Measurements from ENCODE around the gene KDM4B. TPM values are rescaled to one million over a fixed set of nuclear protein-coding genes. Genes with fewer than 3 reads are reported as not detected.

The KDM4B gene
- total RNA-seq, 1 experiment from 2014 or later: 16.4 TPM

DNA sequence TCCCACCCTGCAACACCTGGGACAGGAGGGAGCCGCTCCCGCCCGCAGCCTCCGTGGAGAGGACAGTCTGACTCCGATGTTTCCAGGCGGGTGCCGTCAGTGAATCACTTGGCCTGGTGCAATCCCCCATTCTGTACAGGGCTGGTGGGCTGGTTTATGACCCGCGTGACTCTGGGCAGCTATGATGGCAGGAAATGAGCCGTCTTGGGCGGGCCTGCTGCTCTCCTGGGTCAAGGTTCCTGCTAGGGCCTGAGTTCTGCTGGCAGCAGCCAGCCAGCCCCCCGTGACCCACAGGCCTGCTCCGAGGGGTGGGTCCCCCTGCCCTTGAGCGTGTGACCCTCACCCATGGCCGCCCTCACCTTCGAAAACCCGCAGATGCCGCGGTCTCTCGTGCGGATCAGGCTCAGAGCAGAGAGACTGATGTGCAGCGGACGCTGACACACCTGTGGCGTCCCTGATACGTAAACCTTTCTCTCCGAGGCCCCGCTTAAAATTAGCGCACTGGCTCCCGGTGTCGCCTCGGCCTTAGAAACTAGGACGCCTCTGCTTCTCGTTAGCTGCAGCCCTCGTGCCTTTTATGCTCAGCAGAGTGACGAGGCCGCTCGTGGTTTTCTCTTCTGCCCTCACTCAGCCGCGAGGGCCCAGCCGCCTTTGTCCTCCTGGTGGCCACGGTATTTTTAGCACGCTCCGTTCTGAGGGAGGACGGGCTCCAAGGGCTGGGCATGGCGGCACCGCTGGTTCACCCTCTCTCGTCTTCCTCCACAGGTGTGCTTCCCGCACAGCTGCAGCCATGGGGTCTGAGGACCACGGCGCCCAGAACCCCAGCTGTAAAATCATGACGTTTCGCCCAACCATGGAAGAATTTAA lies 63.4 kb downstream of the KDM4B start:
- DNase-seq (ENCODE audit: low spot score): peak; percentile 57

DNA sequence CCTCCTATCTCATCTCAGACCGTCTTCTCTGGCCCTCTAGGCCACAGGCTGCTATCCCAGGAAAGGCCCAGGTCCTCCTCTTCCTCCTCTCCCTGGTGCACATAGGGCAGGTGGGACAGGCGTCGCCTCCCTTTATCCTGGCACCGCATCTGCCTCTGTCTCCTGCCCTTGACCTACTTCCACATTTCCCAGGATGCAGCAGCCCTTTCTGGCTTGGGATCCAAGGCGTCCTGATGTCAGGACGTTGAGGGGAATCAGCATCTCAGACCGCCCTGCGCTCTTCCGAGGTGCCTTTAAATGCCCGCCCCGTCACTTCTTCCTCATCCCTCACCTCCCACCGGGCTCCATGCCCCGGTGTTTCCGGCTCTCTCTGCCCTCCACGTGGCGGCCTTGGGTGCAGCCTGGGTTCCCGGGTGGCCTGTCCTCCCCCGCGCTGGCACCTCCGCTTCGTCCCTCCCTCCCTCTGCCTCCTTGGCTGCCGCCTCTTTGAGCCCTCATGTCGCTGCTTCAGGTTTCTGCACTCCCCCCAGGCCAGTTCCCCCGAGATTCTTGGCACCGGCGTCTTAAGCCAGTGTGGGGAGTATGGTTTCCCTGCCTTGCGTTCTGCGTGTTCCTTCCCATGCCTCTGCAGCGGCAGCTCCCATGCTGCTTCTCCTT lies 66.3 kb downstream of the KDM4B start:
- DNase-seq (ENCODE audit: low spot score): no peak

DNA sequence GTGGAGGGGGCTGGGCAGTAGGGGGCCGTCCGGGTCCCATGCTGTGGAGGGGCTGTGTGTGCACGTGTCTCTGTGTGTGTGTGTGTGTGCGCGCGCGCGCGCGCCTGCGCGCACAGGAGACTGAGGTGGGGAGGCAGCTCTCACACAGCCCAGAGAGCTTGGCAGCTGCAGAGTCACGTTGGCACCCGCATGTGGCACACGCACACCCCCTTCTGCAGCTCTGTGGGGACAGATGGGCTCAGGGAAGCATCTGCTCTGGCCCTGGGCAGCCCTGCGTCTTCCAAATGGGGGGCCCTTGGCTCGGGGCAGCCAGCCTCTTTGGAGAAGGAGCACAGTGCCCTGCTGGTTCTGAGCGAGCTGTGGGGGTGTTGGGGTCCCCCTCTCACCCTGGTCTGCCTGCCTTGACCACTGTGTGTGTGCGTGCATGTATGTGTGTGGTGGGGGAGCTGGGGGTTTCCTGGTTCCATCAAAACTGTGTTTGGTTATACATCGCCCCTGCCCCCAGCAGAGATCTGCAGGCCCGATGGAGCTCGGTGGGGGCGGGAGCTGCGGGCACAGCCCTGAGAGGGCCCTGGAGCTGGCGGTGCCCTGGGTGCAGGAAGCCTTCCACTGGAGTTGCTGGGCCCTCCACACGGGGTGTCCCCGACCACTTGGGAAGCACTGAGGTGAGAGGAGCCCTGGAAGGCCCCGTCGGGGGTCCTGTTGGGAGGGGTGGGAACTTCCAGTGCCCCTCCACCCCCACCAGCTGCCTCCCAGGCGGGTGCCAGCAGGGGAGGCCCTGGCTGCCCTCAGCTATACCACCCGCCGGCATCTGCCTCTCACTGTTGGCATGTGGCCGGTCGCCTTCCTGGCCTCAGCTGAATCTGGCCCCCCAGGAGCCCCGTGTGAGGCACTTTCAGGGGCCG lies 67.1 kb downstream of the KDM4B start:
- no peak for DNase-seq (ENCODE audit: low spot score)

DNA sequence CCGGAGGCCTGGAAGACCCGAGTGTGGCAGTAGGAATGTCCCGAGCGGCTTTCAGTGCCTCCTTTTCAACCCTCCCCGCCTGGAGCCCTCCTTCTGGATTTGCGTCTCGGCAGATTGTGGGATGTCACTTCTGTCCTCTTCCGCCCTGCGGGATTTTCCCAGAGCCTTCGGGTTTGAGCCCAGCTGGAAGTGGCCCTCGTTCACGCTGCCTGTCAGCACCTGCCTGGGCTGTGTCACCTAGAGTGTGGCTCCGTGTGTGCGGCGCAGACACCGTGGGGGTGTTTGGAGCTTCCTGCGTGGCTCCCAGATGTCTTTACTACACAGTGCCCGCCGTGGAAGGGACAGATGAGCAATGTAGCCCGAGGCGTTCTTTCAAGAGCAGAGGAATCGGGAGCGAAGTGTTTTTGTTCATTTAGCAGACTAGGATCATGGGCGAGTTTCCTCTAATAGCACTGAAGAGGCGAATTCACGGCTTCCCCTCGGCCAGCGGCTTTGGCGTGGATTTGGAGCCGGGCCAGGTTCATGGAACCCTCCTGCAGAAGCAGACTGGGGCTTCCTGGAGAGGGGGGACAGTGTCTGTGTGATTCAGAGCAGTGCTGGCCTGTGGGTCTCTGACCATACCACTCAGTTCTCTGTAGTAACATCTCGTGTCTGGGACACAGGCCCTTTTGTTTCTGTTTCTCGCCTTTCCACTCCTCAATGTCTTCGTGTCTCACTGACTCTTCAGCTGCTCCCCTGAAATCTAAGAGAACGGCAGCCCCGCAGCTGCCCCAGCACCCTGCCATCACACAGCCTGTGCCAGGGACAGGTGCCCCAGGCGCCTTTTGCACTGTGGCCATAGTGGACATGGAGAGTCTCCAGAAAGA lies 68.0 kb downstream of the KDM4B start:
- DNase-seq (ENCODE audit: low spot score): peak; percentile 37

DNA sequence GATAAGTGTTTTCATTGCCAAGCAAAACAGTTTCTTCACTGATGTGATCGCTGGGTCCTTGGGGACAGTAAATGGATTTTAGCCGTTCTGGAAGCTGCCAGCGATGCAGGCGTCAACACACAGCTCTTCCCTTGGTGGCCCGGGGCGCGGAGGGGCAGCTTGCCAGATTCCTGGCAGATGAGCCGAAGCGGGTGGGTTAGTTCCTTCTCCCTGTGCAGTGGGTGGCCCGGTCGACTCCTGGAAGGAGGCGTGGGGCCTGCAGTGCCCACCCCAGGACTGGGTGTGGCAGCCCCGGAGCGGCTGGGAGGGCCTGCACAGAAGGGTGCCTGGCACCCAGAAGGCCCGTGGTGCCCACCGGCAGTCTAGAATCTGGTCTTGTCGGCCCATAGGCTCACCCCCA lies 69.0 kb downstream of the KDM4B start:
- no peak for DNase-seq (ENCODE audit: low spot score)

DNA sequence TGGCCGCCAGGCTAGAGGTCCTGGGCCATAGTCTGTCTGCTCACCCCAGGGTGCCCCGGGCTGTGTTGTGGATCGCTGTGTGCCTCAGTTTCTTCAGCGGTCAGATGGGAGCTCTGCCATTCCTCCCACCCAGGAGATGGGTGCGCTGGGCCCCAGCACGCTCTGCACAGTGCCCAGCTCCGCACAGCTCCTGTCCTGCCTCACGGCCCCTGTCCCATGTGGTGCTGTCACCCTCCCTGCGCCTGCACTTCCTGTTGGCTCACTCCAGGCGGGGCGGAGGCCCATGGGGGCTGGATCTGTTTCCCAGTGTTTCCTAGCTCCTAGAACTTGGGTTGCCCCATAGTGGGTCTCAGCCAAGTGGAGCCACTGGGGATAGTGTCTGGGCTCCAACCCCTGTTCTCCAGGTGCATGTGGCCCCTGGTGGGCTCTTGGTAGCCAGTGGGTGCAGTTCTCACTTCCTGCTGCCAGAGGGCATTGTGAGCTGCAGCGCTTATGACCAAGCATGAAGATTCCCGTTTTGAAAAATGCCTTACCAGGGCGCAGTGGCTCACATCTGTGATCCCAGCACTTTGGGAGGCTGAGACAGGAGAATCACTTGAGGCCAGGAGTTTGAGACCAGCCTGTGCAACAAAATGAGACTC lies 69.8 kb downstream of the KDM4B start:
- peak; percentile 53 for DNase-seq (ENCODE audit: low spot score)

DNA sequence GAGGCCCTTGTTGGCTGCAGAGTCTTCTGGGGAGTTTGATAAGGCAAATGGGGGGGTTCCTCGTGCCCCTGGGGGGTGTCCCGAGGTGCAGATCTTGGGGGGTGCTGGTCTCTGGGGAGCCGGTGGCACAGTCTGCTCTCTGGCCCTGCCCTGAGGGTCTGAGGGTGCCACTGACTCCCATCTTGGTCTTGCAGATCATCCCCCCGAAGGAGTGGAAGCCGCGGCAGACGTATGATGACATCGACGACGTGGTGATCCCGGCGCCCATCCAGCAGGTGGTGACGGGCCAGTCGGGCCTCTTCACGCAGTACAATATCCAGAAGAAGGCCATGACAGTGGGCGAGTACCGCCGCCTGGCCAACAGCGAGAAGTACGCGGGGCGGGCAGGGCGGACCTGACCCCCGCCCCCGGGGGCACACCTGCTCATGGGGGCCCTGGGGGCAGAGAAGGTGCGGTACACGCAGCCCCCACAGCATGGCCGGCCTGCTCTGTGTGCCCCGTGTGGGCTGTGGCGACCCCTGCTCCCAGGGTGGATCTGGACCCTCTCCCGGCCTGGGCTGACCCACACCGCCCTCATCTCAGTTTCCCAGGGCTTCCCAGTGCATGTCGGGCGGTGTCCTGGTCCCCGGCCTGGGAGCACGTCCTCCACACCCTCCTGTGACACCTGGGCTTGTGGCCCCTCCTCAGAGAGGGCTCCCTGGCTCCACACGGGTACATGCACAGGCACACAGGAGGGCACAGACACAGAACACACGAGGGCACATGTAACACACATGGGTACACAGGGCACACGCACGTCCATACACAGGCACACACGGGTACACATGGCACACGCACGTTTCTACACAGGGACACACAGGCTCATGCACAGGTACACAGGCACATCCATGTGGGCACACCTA lies 71.0 kb downstream of the KDM4B start:
- DNase-seq (ENCODE audit: low spot score): no peak

DNA sequence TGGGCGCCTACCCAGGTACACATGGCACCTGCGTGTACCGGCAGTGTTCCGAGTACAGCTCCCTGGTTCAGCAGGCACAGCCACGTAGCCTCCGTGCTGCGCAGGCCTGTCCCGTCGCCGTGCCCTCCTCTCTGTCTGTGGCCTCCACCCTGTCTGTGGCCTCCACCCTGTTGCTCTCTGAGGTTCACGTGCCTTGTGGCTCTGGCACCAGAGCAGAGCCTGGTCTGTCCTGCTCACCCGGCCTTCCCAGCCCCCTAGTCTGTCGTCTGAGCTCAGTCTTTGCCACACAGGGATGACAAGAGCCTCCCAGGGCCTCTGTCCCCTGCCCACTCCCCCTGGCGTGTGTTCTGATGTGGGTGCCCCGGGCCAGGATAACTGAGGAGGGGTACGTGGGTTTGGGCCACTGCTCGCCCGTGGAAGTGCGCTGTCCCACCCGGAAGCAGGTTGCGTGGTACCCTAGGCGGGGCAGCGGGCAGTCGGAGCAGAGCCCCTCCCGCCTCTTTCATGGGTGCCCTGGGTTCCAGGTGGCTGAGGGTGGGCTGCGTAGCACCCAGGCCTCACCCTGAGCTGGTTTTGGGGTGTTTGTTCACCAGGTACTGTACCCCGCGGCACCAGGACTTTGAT lies 71.7 kb downstream of the KDM4B start:
- no peak for DNase-seq (ENCODE audit: low spot score)

DNA sequence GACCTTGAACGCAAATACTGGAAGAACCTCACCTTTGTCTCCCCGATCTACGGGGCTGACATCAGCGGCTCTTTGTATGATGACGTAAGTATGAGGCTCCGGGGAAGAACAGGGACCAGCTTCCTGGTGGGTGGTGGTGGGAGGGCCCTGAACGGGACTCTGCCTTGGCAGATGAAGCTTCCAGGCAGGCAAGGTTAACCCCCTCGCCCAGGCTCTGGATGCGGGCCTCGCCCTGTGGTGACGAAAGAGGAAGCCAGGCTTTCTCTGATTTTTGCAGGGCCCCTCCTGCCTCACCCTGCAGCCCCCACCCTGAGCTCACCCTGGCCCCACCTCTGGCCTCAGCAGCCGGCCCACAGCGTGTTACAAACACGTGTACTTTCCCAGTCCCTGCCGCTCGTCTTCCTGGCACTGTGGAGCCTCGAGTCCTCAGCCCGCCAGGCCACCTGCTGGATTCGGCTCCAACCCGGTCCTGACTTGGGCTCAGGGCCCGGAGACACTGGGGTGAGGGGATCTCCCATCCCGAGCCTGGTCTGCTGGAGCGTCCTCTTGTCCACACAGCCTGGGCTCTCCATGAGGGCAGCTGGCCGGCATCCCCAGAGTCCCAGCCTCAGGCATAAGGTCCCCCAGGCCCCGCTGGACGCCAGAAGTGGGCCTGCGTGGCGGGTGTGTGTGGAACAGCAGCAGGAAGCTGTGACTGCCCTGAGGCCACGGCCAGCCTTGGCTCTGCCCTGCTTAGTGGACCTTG lies 72.4 kb downstream of the KDM4B start:
- no peak for DNase-seq (ENCODE audit: low spot score)

DNA sequence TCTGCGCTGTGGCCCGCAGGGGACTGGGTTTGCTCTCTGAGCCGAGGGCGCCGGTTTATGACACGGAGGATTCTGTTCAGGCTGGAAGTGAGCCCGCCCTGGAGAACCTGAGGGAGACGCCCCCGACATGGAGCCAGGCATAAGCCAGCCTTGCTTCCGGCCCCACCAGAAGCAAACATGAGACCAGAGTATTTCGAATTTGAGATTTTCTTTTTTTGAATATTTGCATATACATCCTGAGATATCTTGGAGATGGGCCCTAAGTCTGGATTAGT lies 72.9 kb downstream of the KDM4B start:
- no peak for DNase-seq (ENCODE audit: low spot score)

DNA sequence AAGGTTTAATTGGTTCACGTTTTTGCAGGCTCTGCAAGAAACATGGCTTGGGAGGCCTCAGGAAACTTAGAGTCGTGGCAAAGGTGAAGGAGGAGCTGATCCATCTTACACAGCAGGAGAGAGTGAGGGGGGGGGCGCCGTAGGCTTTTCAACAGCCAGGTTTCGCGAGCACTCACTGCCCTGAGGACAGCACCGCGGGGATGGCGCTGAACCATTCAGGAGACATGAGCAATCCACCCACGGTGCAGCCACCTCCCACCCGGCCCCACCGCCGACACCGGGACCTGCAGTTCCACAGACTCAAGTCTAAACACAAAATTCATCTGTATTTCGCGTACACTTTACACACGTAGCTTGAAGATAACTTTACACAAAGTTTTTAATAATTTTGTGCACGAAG lies 73.6 kb downstream of the KDM4B start:
- no peak for DNase-seq (ENCODE audit: low spot score)

DNA sequence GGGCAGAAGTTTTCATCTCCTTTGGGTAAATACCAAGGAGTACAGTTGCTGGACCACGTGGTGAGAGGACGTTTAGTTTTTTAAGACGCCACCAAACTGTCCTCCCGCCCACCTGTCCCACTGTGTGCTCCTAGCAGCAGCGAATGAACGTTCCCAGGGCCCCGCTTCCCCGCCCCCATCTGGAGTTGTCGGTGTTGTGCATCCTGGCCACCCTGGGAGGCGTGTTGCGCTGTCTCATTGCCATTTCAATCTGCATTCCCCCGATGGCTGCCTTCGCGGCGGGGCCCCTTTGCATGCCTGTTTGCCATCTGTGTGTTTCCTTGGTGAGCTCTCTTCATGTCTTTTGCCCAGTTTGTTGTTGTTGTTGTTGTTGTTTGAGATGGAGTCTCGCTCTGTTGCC lies 76.1 kb downstream of the KDM4B start:
- DNase-seq (ENCODE audit: low spot score): no peak

DNA sequence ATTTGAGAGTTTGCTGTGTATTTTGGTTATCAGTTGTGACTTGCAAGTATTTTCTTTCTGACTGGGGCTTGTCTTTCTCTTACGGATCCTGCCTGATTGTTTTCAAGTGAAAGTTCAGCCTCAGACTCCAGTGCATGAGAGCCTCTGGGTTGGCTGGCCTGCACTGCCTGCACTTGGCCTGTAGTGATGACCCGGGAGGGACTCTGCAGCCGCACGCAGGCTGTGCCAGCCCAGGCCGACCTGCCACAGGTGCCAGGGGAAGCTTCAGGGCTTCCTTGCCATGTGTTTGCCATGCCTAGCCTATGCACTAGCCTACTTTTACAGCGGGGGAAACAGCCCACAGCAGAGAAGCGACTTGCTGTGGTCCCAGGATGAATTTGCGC lies 77.0 kb downstream of the KDM4B start:
- no peak for DNase-seq (ENCODE audit: low spot score)

DNA sequence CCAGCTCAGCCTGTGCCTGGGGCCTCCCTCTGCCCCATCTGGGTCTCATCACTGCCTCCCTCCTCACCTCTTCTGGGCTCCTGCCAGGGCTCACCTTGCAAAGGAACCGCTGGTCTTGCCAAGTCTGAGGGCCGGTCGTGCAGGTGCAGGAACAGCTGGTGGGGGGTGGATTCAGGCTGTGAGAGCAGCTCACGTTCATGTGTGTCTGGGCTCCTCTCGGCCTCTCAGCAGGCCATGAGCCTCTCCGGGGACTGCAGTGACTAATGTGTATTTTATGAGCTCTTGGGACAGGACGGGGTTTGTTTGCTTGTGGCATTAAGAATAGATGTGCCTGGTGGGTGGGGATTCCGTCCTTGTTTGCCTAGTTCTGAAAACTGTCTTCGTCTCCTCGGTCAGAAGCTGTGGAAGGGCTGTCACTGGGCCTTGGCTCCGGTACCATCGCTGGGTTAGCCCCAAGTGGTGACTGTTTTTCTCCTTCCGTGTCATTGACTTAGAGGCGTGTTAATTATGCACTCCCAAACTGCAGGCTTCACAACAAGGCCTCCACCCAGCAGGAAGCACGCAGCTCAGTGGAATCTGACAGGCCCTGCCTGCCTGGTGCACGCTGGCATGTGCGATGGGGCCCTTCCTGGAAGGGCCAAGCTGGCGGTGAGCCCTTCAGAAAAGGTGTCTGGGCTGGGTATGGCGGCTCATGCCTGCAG lies 77.6 kb downstream of the KDM4B start:
- DNase-seq (ENCODE audit: low spot score): peak; percentile 87

DNA sequence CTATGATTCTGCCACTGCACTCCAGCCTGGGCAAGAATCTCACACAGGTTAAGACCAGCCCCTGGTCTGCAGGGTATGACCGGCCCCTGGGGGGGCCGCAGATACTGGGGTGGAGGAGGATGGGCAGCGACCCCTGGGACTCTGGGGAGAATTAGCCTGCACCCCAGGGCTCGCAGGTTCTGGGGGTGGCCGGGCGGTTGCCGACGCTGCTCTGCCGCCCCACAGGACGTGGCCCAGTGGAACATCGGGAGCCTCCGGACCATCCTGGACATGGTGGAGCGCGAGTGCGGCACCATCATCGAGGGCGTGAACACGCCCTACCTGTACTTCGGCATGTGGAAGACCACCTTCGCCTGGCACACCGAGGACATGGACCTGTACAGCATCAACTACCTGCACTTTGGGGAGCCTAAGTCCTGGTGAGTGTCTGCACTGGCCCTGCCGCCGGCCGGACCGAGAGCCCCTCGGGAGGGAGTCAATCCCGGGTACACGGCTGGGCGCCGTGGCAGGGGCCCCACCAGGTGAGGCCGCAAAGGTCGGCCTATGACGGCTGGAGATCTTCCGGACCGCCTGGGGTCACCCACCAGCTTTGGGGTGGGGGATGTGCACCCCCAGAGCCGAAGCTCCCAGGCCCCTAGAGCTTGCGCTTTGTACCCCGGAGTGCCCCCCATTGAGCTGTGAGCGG lies 78.5 kb downstream of the KDM4B start:
- DNase-seq (ENCODE audit: low spot score): no peak

DNA sequence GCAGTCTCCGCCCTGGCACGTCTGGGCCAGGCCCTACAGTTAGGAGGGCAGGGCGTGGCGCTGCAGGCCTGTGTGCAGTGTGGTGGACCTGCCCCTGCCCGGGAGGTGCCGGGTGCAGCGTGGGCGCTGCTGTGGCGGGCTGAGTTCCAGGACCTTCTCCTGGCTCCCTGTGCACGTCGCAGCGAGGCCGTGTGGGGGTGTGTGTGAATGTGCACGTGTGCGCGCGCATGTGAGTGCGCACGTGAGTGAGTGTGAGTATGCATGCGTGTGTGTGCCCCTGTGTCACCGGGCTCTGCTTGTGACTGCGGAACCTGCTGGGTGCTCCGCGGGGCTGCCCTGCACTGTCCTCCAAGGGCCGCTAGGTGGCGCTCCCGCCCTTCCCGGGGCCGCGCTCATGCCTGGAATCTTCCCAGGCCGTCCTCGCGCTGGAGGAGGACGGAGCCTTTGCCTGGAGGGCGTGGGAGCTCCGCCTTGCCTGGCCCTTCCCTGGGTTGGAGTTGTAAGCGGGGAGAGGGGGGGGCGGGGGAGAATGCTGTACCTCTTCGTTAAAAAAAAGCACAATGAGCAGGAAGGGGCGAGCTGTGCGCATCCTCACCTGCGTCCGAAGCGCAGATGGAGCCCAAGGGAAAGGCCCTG lies 79.3 kb downstream of the KDM4B start:
- DNase-seq (ENCODE audit: low spot score): peak; percentile 81
